ENCODE results near the gene CHMP1B. TPM values are rescaled to one million over a fixed set of nuclear protein-coding genes. Genes with fewer than 3 reads are reported as not detected.

CHMP1B gene
- total and polyA plus RNA-seq, 9 of the 15 experiments (the other 6 are each of a cell fraction or from before 2014, with no cell fraction given): 12.3 to 29.9 (median 19.0) TPM

DNA sequence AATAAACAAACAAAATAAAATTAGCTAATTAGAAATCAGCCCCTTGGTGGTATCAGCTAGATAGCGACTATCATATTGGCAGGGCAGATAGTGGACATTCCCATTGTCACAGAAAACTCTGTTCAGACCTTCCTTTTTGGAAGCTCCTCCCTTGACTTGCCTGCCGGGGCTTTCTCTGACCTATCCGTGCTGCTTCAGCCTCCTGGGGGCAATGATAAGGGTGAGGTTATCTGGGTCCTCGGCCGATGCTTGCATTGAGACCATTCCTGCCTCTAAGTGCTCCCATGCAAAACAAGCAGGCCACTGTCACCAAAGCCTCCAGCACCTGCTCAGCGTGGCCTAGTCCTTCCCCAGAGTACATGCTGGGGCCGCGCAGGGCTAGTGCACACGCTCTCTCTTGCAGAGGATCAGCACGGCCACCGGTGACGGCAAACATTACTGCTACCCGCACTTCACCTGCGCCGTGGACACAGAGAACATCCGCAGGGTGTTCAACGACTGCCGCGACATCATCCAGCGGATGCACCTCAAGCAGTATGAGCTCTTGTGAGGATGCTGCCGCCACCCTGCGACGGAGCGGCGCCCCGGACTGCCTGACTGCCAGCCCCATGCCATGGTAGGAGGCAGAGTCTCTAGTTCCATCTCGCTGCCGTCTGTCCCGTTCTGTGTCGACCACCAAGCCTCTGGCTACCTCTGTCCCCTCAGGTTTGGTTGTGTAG, 29.5 kb downstream of the CHMP1B start (continued):
- TF ChIP-seq, protein P1, sequence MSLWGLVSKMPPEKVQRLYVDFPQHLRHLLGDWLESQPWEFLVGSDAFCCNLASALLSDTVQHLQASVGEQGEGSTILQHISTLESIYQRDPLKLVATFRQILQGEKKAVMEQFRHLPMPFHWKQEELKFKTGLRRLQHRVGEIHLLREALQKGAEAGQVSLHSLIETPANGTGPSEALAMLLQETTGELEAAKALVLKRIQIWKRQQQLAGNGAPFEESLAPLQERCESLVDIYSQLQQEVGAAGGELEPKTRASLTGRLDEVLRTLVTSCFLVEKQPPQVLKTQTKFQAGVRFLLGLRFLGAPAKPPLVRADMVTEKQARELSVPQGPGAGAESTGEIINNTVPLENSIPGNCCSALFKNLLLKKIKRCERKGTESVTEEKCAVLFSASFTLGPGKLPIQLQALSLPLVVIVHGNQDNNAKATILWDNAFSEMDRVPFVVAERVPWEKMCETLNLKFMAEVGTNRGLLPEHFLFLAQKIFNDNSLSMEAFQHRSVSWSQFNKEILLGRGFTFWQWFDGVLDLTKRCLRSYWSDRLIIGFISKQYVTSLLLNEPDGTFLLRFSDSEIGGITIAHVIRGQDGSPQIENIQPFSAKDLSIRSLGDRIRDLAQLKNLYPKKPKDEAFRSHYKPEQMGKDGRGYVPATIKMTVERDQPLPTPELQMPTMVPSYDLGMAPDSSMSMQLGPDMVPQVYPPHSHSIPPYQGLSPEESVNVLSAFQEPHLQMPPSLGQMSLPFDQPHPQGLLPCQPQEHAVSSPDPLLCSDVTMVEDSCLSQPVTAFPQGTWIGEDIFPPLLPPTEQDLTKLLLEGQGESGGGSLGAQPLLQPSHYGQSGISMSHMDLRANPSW (CRISPR knock-in tag; IDR thresholded peaks at IDR 0.05): no peak
- TF ChIP-seq, protein P2, sequence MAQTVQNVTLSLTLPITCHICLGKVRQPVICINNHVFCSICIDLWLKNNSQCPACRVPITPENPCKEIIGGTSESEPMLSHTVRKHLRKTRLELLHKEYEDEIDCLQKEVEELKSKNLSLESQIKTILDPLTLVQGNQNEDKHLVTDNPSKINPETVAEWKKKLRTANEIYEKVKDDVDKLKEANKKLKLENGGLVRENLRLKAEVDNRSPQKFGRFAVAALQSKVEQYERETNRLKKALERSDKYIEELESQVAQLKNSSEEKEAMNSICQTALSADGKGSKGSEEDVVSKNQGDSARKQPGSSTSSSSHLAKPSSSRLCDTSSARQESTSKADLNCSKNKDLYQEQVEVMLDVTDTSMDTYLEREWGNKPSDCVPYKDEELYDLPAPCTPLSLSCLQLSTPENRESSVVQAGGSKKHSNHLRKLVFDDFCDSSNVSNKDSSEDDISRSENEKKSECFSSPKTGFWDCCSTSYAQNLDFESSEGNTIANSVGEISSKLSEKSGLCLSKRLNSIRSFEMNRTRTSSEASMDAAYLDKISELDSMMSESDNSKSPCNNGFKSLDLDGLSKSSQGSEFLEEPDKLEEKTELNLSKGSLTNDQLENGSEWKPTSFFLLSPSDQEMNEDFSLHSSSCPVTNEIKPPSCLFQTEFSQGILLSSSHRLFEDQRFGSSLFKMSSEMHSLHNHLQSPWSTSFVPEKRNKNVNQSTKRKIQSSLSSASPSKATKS (CRISPR knock-in tag; IDR thresholded peaks at IDR 0.05): no peak
- TF ChIP-seq, protein P3, sequence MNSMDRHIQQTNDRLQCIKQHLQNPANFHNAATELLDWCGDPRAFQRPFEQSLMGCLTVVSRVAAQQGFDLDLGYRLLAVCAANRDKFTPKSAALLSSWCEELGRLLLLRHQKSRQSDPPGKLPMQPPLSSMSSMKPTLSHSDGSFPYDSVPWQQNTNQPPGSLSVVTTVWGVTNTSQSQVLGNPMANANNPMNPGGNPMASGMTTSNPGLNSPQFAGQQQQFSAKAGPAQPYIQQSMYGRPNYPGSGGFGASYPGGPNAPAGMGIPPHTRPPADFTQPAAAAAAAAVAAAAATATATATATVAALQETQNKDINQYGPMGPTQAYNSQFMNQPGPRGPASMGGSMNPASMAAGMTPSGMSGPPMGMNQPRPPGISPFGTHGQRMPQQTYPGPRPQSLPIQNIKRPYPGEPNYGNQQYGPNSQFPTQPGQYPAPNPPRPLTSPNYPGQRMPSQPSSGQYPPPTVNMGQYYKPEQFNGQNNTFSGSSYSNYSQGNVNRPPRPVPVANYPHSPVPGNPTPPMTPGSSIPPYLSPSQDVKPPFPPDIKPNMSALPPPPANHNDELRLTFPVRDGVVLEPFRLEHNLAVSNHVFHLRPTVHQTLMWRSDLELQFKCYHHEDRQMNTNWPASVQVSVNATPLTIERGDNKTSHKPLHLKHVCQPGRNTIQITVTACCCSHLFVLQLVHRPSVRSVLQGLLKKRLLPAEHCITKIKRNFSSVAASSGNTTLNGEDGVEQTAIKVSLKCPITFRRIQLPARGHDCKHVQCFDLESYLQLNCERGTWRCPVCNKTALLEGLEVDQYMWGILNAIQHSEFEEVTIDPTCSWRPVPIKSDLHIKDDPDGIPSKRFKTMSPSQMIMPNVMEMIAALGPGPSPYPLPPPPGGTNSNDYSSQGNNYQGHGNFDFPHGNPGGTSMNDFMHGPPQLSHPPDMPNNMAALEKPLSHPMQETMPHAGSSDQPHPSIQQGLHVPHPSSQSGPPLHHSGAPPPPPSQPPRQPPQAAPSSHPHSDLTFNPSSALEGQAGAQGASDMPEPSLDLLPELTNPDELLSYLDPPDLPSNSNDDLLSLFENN (IDR thresholded peaks at IDR 0.05; ENCODE audit: low read depth in 2 of 2, low read length in 2 of 2): no peak
- TF ChIP-seq HDAC1 (IDR thresholded peaks at IDR 0.05): no peak
- TF ChIP-seq CBFA2T3 (IDR thresholded peaks at IDR 0.05): peak; percentile 78
- 0 out of 2 replicates have a peak, but pooled peaks have one; percentile 28 for TF ChIP-seq HDAC2 (IDR thresholded peaks at IDR 0.05)
- TF ChIP-seq MCM7 (IDR thresholded peaks at IDR 0.05): no peak
- peak in 1 of 2 experiments; percentile 51; a peak in 2 of 4 replicates for TF ChIP-seq RCOR1 (IDR thresholded peaks at IDR 0.05; ENCODE audit: borderline replicate concordance in 1 of 2, low read depth in 2 of 2, low read length in 2 of 2)
- TF ChIP-seq, protein P4, sequence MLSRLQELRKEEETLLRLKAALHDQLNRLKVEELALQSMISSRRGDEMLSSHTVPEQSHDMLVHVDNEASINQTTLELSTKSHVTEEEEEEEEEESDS (CRISPR knock-in tag; IDR thresholded peaks at IDR 0.05): no peak
- no peak for TF ChIP-seq RBM17 (IDR thresholded peaks at IDR 0.05; ENCODE audit: borderline replicate concordance, low read depth, low read length)
- no peak for TF ChIP-seq ZC3H8 (IDR thresholded peaks at IDR 0.05)
- no peak for TF ChIP-seq ZNF239 (CRISPR knock-in tag; IDR thresholded peaks at IDR 0.05)
- TF ChIP-seq FOXM1 (IDR thresholded peaks at IDR 0.05; ENCODE audit: low read depth): peak; percentile 57
- no peak for TF ChIP-seq FOXM1 (CRISPR knock-in tag; IDR thresholded peaks at IDR 0.05; ENCODE audit: low read depth)
- TF ChIP-seq TEAD2 (tag; IDR thresholded peaks at IDR 0.05): no peak
- TF ChIP-seq ARID1B (IDR thresholded peaks at IDR 0.05): peak; percentile 89
- no peak for TF ChIP-seq HMG20B (CRISPR knock-in tag; IDR thresholded peaks at IDR 0.05)
- no peak for TF ChIP-seq C11orf30 (IDR thresholded peaks at IDR 0.05; ENCODE audit: low read depth)
- TF ChIP-seq ZNF668 (CRISPR knock-in tag; IDR thresholded peaks at IDR 0.05): no peak
